Raji (cell line): Measurements from ENCODE around the gene KCNJ5.

Source experiments
- POLR2A ChIP-seq: IDR thresholded peaks from 2 replicates; pipeline ENCODE4 v1.6.1; 2011; ENCODE audit warnings: low read depth, low read length, control low read depth; ENCODE audit not compliant: insufficient read depth

The KCNJ5 gene

DNA sequence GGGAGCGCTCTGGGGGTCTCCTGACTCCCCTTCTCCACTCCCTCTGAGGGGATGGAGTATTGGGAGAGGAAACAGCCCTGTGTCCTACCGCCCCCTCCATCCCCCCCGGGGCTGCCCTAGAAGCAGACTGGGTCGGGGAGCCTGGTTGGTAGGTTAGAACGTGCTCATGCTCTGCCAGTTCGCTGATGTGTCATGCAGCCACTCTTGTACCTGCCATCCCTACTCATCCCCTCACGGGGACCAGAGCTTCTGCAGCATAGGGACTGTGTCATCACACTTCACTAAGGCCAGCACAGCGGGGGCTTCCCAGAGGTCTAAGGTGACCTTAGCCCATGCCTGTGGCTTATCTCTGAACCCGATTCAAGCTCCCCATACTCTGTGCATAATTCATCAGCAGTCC lies 28.8 kb upstream of the KCNJ5 start:
- no peak for TF ChIP-seq POLR2A

DNA sequence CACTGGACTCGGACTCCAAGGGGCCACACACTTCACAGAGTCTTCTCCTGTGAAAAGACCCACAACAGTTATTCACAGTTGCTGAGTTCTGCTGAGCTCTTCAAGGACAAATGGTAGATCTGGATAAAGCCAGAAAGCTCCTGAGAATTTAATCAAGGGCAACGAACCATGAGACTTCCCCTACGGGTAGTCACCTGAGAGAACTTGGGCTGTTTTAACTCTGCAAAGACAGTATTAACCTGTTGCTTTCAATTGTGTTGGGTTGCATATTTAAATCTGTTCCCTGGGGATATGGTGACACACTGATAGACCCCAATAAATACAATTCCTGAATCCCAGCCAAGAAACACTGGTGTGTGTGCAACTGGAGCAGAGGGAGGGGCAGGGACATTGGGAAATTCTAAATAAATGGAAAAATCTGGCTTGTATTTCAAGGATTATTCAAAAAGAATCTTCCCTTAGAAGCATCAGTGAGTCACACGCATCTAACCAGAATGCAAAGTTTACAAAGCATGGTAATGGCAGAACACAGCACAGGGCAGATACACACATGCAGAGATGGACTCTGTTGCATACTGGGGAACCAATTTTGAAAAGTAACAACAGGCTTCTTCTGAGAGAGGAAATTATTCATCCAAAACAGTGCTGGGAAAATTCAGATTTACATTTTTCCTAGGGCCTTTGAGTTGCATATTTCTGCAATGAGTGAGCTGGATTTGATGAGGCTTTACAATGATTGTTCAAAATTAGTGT lies 28.1 kb upstream of the KCNJ5 start:
- no peak for TF ChIP-seq POLR2A

DNA sequence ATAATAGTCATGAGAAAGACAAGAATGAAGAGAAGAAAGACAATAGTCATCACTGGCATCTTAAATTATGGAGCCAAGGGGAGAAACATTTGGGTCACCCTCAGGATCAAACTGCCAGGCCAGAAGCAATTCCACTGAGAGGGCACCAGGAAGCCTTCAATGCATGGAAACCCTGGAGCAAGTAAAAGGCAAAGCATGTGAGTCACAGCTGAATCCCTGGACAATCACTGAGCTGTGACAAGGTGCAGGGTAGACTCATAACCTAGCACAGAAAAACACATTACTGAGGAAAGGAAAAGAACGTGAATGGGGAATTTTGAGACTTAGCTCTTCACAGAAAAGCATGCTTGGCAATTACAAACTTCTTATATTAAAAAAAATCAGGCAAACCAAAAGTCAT lies 25.7 kb upstream of the KCNJ5 start:
- no peak for TF ChIP-seq POLR2A

DNA sequence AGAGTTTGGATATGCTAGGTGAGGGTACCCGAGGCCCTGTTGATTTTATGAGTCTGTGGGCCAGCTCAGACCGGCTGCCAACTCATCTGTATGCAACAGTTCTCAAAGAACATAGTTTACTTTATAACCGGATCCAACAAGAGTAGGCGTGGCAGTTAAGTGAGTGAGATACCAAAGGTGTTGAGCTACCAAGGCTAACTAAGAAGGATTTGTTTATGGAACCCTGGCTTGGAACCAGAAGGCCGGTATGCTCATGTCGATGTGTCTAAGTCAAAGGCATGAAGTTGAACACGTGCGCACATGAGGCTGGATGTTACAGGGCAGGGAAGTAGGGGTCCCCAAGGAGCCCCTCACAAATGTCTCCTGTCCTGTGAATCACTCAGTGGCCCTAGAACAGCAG lies 23.9 kb upstream of the KCNJ5 start, which contains the start of gene KCNJ1:
KCNJ1 (minus strand) TSS at position 20 of the 400 bp plus-strand sequence. CDS start 27,053 bp downstream, outside the sequence.
- no peak for TF ChIP-seq POLR2A

DNA sequence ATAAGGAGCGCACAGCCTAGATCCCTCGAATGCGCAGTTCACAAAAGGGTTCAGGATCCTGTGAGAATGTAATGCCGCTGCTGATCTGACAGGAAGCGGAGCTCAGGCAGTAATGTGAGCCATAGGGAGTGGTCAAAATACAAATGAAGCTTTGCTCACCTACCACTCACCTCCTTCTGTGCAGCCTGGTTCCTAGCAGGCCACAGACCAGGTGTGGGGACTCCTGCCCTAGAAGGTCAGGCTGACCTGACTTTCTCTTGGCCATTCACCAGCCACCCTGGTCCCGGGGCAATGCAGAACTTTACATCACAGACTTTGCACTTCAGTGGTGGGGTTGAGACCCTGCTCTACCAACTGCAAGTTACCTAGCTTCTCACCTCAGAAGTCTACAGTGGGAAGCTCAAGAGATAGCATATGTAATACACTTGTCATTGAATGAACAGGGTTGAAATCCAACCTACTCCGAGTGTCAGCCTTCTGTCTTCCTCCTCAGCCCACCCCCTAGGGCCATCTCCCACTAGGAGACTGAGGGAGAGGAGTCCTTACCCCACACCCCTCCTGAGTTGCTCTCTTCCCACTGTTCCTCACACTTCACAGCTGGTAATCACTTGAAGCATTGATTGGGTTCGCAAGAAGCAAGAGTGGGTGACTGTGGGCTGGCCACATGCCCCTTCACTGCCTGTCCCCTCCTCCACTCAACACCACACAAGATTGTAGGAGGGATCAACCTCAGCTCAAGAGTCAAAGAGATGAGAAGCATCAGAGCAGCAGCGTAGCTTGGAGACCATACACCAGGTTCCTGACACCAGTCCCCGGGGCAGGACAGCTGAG lies 22.1 kb upstream of the KCNJ5 start:
- TF ChIP-seq POLR2A, result no peak

DNA sequence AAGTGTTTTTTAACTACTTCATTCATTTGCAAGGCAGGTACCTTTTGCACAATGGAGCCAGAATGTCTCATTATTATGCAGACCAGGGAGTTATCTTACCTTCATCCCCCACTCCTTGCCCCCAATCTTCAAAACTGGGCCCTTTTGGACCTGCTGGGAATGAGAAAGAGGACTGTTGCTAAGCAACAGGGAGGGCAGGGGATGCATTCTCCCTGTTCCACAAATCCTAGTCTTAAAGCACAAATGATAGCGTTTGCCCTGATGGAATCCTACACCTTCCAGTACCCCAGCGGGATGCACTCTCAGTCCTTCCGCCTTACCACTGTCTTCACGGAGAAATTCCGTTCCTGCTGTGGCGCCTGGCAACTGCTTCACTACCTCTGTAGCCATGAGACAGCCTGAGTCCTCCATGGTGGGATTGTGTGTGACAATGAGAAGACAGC lies 20.0 kb upstream of the KCNJ5 start:
- TF ChIP-seq POLR2A, result no peak

DNA sequence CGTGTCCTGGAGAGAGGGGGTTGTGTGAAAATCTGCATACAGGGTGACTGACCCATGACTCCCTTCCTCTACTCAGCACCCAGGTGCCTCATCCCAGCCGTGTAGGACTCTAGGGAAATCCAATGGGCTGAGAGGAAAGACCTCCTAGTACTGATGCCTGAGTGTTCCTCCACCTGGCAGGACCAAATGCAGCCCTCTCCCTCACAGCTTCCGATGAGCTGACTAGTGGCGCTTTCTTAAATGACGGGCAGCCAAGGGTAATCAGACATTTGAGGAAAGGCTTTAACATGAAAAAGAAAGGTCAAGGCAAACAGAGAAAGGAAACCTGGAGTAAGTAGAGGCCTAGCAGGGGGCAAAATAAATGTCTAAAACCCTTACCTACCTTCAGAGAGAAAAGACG lies 19.1 kb upstream of the KCNJ5 start:
- TF ChIP-seq POLR2A, result no peak

DNA sequence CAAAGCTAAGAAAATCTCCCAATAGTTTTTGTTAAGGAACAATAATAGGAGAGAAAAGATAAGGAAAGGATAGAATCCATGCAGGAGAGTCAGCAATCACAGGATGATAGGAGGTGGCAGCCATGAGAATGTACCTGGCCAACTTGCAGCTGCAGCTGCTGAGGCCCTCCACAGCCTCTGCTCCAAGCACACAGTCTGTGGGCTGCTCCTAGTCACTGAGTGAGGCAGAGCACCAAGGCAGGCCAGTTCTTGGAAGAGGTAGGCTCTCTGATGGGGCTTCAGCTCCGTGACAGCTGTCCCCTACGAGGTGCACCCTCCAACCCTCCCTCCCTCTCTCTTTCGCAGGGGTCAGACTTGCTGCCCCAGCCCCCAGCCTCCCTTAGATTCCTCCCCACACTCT lies 18.6 kb upstream of the KCNJ5 start:
- TF ChIP-seq POLR2A, result no peak

DNA sequence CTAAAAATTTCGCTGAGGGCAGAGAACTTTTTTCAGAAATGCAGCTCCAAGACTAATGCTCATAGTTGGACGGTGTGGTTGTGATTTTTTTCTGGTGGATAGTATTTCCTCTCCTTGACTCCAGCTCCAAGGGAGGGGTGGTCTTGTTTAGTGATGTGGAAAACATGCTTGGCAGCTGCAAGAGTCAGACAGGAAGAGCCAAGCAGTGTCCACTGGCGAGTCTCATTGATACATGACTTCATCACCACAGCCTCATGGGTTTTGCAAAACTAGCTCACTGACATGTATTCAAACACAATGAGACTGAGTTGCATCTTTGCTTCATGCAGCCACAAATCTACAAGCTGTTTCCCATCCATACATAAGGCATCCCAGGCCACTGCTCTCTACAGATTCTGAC lies 16.7 kb upstream of the KCNJ5 start:
- no peak for TF ChIP-seq POLR2A

DNA sequence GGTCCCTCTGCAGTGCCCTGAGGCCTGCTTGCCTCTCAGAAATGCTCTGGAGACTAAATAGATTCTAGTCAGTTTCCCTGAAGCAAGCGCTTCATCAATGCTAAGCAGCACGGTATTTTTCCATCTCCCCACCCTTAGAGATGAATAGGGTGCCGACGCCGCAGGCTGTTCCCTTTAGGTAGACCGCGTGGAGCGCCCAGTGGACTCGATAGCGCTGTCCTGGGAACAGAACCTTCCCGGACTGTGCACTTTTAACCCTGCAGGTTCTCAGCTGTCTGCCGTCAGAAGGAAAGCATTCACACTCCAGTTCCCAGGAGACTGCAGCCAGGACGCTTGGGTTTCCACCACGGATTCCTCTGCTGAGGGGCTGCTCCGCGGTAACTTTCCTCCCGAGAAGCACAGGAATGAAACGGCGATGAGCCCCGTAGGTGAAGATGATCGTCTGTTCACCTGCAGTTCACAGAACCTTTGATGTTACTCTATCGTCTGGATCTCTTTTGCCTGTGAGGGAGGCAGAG lies 15.0 kb upstream of the KCNJ5 start:
- TF ChIP-seq POLR2A, result no peak

DNA sequence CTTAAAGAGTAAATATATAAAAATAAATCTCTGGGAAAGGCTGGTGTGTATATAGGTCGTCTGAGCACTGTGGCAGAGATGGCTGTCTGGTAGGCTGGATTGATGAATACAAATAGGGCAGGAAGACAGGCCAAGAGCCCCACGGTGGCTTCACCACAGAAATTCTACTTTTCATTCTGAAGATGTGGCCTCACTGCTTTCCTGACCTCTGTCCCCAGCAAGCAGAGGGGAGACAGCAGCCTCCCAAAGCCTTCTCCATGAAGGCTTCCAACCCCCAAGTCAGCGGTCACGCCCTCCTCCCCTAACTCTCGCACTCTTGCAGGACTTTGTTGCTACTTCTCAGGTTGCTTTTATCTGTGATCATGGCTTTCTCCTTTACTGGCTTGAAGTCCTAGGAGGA lies 13.4 kb upstream of the KCNJ5 start:
- TF ChIP-seq POLR2A, result no peak

DNA sequence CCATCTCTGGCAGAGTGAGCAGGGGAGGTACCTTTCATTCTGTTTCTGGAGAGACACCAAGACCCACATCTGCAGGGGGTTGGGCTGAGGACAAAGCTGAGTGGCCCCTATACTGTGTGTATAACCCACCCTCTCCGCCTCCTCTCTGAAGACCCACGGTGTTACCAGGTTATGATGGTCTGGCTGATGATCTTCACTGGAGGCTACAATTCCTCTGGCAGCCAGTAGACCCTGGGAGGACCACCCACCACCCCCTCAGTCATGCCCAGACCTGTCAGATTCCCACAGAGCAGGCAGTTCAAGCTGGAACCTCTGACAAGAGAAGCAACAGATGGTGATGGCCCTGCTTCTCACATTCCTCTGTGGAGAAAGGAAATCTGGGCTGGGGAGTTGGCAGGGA lies 12.7 kb upstream of the KCNJ5 start:
- no peak for TF ChIP-seq POLR2A

DNA sequence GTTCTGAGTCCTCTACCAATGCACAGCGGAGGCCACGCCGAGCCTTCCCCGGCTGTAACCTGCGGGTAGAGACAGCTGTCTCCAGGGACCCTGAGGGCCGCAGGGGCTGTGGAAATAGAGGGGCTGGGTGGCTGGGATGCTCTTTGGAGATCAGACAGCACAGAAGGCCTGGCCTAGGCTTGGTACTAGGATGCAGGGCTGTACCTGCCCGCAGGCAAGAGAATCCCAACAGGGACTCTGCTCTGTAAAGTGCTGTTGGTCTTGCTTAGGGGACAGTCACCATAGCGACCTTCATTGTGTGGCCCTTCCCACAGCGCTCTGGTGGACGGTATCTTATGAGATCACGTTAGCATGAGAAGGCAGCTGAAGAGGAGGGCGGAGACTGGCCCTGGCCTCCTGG lies 11.3 kb upstream of the KCNJ5 start:
- TF ChIP-seq POLR2A, result no peak

DNA sequence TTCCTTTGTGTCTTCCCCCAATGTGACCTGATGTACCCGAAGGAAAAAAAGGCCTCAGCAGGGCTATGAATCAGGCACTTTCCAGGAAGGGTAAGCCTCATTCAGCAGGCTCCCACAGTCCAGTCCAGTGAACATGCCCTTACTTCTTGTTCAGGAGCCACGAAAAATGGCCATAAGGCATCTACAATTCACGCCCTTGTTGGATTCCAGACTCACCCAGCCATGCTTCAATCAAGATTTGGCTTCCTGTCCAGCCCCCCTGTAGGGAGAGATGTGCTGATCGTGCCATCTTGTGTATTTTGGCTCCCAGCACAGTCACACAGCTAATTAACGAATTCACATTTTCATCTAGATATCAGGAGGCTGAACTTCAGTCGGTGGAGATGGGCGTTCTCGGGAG lies 9.9 kb upstream of the KCNJ5 start:
- no peak for TF ChIP-seq POLR2A

DNA sequence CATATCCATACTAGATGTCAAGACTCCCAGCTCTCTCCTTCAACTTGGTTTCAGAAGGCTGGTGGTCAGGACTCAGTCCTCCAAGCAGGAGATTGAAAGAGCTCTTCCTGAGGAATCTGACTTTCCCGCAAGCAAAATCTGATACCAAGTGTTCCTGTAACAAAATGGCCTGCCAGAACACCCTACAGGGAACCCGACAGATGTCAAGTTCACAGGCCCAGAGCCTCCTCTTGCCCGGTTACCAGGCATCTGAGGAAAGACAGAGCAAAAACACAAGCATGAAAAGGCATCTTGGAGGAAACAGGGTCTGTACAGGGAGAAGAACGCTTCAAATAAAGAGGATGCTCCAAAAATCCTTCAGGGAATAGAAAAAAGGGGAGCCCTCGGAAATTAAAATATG lies 8.7 kb upstream of the KCNJ5 start:
- no peak for TF ChIP-seq POLR2A

DNA sequence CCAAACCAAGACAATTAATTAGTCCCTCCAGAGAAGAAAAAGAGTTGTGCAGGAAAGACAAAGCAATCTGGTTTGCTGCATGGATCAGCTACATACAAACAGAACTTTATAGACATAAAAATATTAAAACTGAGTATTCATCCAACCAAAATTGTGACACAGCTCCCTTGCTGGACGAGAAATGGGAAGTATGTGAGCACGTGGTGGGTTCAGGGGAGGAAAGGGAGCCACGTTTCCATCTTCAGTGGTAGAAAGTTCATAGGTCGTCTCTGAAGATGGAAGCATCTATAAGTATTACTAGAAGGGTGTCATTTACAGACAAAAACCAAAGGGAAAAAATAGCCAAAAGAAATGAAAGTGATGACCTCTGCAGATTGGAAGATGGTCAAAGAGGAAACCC lies 7.1 kb upstream of the KCNJ5 start:
- TF ChIP-seq POLR2A, result no peak
